HG03520 (cell line): ENCODE data around the gene PLSCR2.
"Not testable (repeated sequence)": the region's sequence is repeated elsewhere in the genome, so short reads cannot be mapped to it uniquely, and the experiment has no call there.

Source experiments
- ATAC-seq: cut with Tn5 transposase; IDR thresholded peaks from one replicate; pipeline ENCODE4 v1.9.1; 2021; ENCODE audit warnings: mild to moderate bottlenecking, moderate library complexity; ENCODE audit not compliant: unreplicated experiment

Gene PLSCR2

GRCh38 chr3:146491303-146491702, 21.9 kb upstream of the PLSCR2 start:
- ATAC-seq = no peak

- no peak for ATAC-seq
Observed at GRCh38 chr3:146485297-146485696, 15.9 kb upstream of the PLSCR2 start.

- no peak for ATAC-seq
Observed at GRCh38 chr3:146476094-146476740, 6.9 kb upstream of the PLSCR2 start.

- ATAC-seq = not testable (repeated sequence)
Observed at GRCh38 chr3:146474976-146475375, 5.6 kb upstream of the PLSCR2 start.

- ATAC-seq = no peak
Observed at GRCh38 chr3:146473726-146474125, 4.4 kb upstream of the PLSCR2 start.

- no peak for ATAC-seq
Observed at GRCh38 chr3:146472611-146473010, 3.2 kb upstream of the PLSCR2 start.

GRCh38 chr3:146471012-146471411, 1.7 kb upstream of the PLSCR2 start:
- ATAC-seq = no peak

- ATAC-seq = no peak
Observed at GRCh38 chr3:146470425-146470990, 1.1 kb upstream of the PLSCR2 start.

GRCh38 chr3:146468671-146469149, 651 bp downstream of the PLSCR2 start:
- ATAC-seq = no peak

GRCh38 chr3:146468234-146468633, 1.1 kb downstream of the PLSCR2 start:
- no peak for ATAC-seq

- ATAC-seq = no peak
Observed at GRCh38 chr3:146466604-146467003, 2.8 kb downstream of the PLSCR2 start.

- no peak for ATAC-seq
Observed at GRCh38 chr3:146465693-146466465, 3.5 kb downstream of the PLSCR2 start.

- ATAC-seq = no peak
Observed at GRCh38 chr3:146464783-146465182, 4.6 kb downstream of the PLSCR2 start.

- no peak for ATAC-seq
Observed at GRCh38 chr3:146464005-146464595, 5.3 kb downstream of the PLSCR2 start.

- ATAC-seq = no peak
Observed at GRCh38 chr3:146454796-146455195, 14.6 kb downstream of the PLSCR2 start.

GRCh38 chr3:146449613-146450012, 19.7 kb downstream of the PLSCR2 start:
- no peak for ATAC-seq

GRCh38 chr3:146449076-146449475, 20.3 kb downstream of the PLSCR2 start:
- no peak for ATAC-seq

- no peak for ATAC-seq
Observed at GRCh38 chr3:146446026-146446425, 23.3 kb downstream of the PLSCR2 start.

GRCh38 chr3:146440310-146440709, 29.1 kb downstream of the PLSCR2 start:
- ATAC-seq = not testable (repeated sequence)

- no peak for ATAC-seq
Observed at GRCh38 chr3:146432066-146432465, 37.3 kb downstream of the PLSCR2 start.

GRCh38 chr3:146431240-146431639, 38.1 kb downstream of the PLSCR2 start:
- no peak for ATAC-seq

GRCh38 chr3:146425341-146425740, 44.0 kb downstream of the PLSCR2 start:
- no peak for ATAC-seq
